HUES6 (cell line): ENCODE results near the gene EIF4E.
"Not testable (repeated sequence)": the region's sequence is repeated elsewhere in the genome, so short reads cannot be mapped to it uniquely, and the experiment has no call there.

ENCODE experiments used
- H3K27ac ChIP-seq: 2 replicates; pipeline ENCODE4 v1.7.0; 2013; ENCODE audit warnings: low read depth, mild to moderate bottlenecking, low read length, inconsistent platforms
- H3K27me3 ChIP-seq: 2 replicates; pipeline ENCODE4 v1.6.1; 2013; ENCODE audit warnings: low read length; ENCODE audit not compliant: control insufficient read depth, insufficient read depth
- H3K36me3 ChIP-seq: 2 replicates; pipeline ENCODE4 v1.6.1; 2013; ENCODE audit warnings: low read length; ENCODE audit not compliant: control insufficient read depth, insufficient read depth
- H3K4me1 ChIP-seq: 2 replicates; pipeline ENCODE4 v1.6.1; 2013; ENCODE audit warnings: low read length; ENCODE audit not compliant: control insufficient read depth, insufficient read depth
- H3K4me3 ChIP-seq: 2 replicates; pipeline ENCODE4 v1.5.1; 2013; ENCODE audit warnings: low read depth, low read length
- H3K9ac ChIP-seq: one replicate; pipeline ENCODE4 v1.6.1; 2013; ENCODE audit warnings: mild to moderate bottlenecking, low read length
- H3K9me3 ChIP-seq: 2 replicates; pipeline ENCODE4 v1.6.1; 2013; ENCODE audit warnings: low read depth, low read length; ENCODE audit not compliant: control insufficient read depth, insufficient read depth

Gene EIF4E

GRCh38 chr4:98955229-98955628 lies 26.3 kb upstream of the EIF4E start:
- H3K4me1 ChIP-seq, result no peaks in the 10 kb centered on the region

GRCh38 chr4:98951710-98952109 lies 22.8 kb upstream of the EIF4E start:
- no peak overlapping the region for H3K4me3 ChIP-seq
- no peak overlapping the region for H3K27ac ChIP-seq
- no peak overlapping the region for H3K9ac ChIP-seq
- H3K27me3 ChIP-seq, result no peaks in the 10 kb centered on the region
- no peaks in the 10 kb centered on the region for H3K4me1 ChIP-seq
- H3K36me3 ChIP-seq, result no peaks in the 10 kb centered on the region
- no peaks in the 10 kb centered on the region for H3K9me3 ChIP-seq

More at GRCh38 chr4:98955229-98955628, 26.3 kb upstream of the EIF4E start:
- H3K9me3 ChIP-seq, result no peaks in the 10 kb centered on the region
- H3K4me3 ChIP-seq, result no peak overlapping the region
- no peaks in the 10 kb centered on the region for H3K36me3 ChIP-seq
- H3K9ac ChIP-seq, result no peak overlapping the region
- no peaks in the 10 kb centered on the region for H3K27me3 ChIP-seq
- no peak overlapping the region for H3K27ac ChIP-seq

GRCh38 chr4:98950925-98951324 lies 22.0 kb upstream of the EIF4E start:
- H3K36me3 ChIP-seq, result no peaks in the 10 kb centered on the region
- H3K4me3 ChIP-seq, result no peak overlapping the region
- no peaks in the 10 kb centered on the region for H3K4me1 ChIP-seq
- H3K27ac ChIP-seq, result no peak overlapping the region
- H3K9ac ChIP-seq, result no peak overlapping the region
- H3K27me3 ChIP-seq, result no peaks in the 10 kb centered on the region
- no peaks in the 10 kb centered on the region for H3K9me3 ChIP-seq

GRCh38 chr4:98946359-98946758 lies 17.4 kb upstream of the EIF4E start:
- no peaks in the 10 kb centered on the region for H3K27me3 ChIP-seq
- H3K27ac ChIP-seq, result no peak overlapping the region
- no peak overlapping the region for H3K4me3 ChIP-seq
- no peaks in the 10 kb centered on the region for H3K4me1 ChIP-seq
- H3K9me3 ChIP-seq, result no peaks in the 10 kb centered on the region
- H3K36me3 ChIP-seq, result no peaks in the 10 kb centered on the region
- H3K9ac ChIP-seq, result no peak overlapping the region

- Histone ChIP-seq H3K36me3 (no peaks in the 10 kb centered on the region), H3K4me3 (no peak overlapping the region), H3K27ac (no peak overlapping the region)
Observed at GRCh38 chr4:98945297-98945850, 16.4 kb upstream of the EIF4E start.

GRCh38 chr4:98939892-98940298 lies 11.0 kb upstream of the EIF4E start:
- Histone ChIP-seq H3K27ac (no peak overlapping the region), H3K27me3 (no peaks in the 10 kb centered on the region), H3K4me1 (peaks cover 9% of the 10 kb centered on the region), H3K4me3 (no peak overlapping the region), H3K36me3 (no peaks in the 10 kb centered on the region), H3K9ac (no peak overlapping the region), H3K9me3 (peaks cover 4% of the 10 kb centered on the region; the same call in 1 of the 2 replicates)

More at GRCh38 chr4:98945297-98945850, 16.4 kb upstream of the EIF4E start:
- H3K9me3 ChIP-seq, result no peaks in the 10 kb centered on the region
- no peaks in the 10 kb centered on the region for H3K4me1 ChIP-seq
- no peaks in the 10 kb centered on the region for H3K27me3 ChIP-seq
- no peak overlapping the region for H3K9ac ChIP-seq

- Histone ChIP-seq H3K27ac (no peak overlapping the region), H3K36me3 (no peaks in the 10 kb centered on the region), H3K27me3 (no peaks in the 10 kb centered on the region), H3K9me3 (peaks cover 4% of the 10 kb centered on the region; the same call in 1 of the 2 replicates), H3K9ac (no peak overlapping the region), H3K4me1 (peaks cover 9% of the 10 kb centered on the region), H3K4me3 (no peak overlapping the region)
Observed at GRCh38 chr4:98939438-98939837, 10.5 kb upstream of the EIF4E start.

GRCh38 chr4:98937986-98938720 lies 9.2 kb upstream of the EIF4E start:
- Histone ChIP-seq H3K9me3 (peaks cover 4% of the 10 kb centered on the region; the same call in 1 of the 2 replicates), H3K9ac (no peak overlapping the region), H3K27ac (peak overlapping the region; percentile 79), H3K36me3 (no peaks in the 10 kb centered on the region), H3K4me3 (no peak overlapping the region), H3K4me1 (peaks cover 9% of the 10 kb centered on the region), H3K27me3 (no peaks in the 10 kb centered on the region)

- Histone ChIP-seq H3K36me3 (no peaks in the 10 kb centered on the region), H3K9ac (no peak overlapping the region), H3K27ac (no peak overlapping the region), H3K27me3 (no peaks in the 10 kb centered on the region), H3K9me3 (peaks cover 14% of the 10 kb centered on the region), H3K4me3 (no peak overlapping the region), H3K4me1 (peaks cover 9% of the 10 kb centered on the region)
Observed at GRCh38 chr4:98935633-98936032, 6.7 kb upstream of the EIF4E start.

- H3K27me3 ChIP-seq, H3K27ac ChIP-seq, H3K9ac ChIP-seq, H3K4me1 ChIP-seq, H3K36me3 ChIP-seq, H3K4me3 ChIP-seq: not testable (repeated sequence)
- peaks cover 22% of the 10 kb centered on the region for H3K9me3 ChIP-seq
Observed at GRCh38 chr4:98934851-98935250, 5.9 kb upstream of the EIF4E start.

- H3K27me3 ChIP-seq, result no peaks in the 10 kb centered on the region
- peaks cover 25% of the 10 kb centered on the region for H3K9me3 ChIP-seq
- no peak overlapping the region for H3K27ac ChIP-seq
- no peaks in the 10 kb centered on the region; the same call in 1 of the 2 replicates for H3K4me1 ChIP-seq
- no peak overlapping the region for H3K4me3 ChIP-seq
- no peaks in the 10 kb centered on the region for H3K36me3 ChIP-seq
- H3K9ac ChIP-seq, result no peak overlapping the region
Observed at GRCh38 chr4:98932539-98932938, 3.6 kb upstream of the EIF4E start.
